ENCODE data around the gene PUM1.
"Not testable (repeated sequence)": the region's sequence is repeated elsewhere in the genome, so short reads cannot be mapped to it uniquely, and the experiment has no call there.

PUM1 gene

GRCh38 chr1:30964706-30965105 lies 100.8 kb downstream of the PUM1 start:
- no peak for DNase-seq (ENCODE audit: low read depth in 2 of 2)

GRCh38 chr1:30962609-30963508 lies 102.7 kb downstream of the PUM1 start:
- DNase-seq (ENCODE audit: low read depth in 2 of 2): no peak

GRCh38 chr1:30957560-30958222 lies 107.8 kb downstream of the PUM1 start:
- no peak for DNase-seq (ENCODE audit: low read depth in 2 of 2)

- DNase-seq (ENCODE audit: low read depth in 2 of 2): no peak
Measured at GRCh38 chr1:30955448-30956015, 110.0 kb downstream of the PUM1 start.

- DNase-seq (ENCODE audit: low read depth in 2 of 2): no peak
Measured at GRCh38 chr1:30953685-30954084, 111.8 kb downstream of the PUM1 start.

- no peak for DNase-seq (ENCODE audit: low read depth in 2 of 2)
Measured at GRCh38 chr1:30952098-30952497, 113.4 kb downstream of the PUM1 start.

GRCh38 chr1:30950700-30951099 lies 114.8 kb downstream of the PUM1 start:
- no peak for DNase-seq (ENCODE audit: low read depth in 2 of 2)

GRCh38 chr1:30950053-30950452 lies 115.5 kb downstream of the PUM1 start:
- DNase-seq (ENCODE audit: low read depth in 2 of 2): no peak

GRCh38 chr1:30949487-30949838 lies 116.1 kb downstream of the PUM1 start:
- not testable (repeated sequence) for DNase-seq (ENCODE audit: low read depth in 2 of 2)

- DNase-seq (ENCODE audit: low read depth in 2 of 2): not testable (repeated sequence)
Measured at GRCh38 chr1:30948813-30949486, 116.6 kb downstream of the PUM1 start.

GRCh38 chr1:30948278-30948677 lies 117.2 kb downstream of the PUM1 start:
- DNase-seq (ENCODE audit: low read depth in 2 of 2): no peak

GRCh38 chr1:30947212-30947611 lies 118.3 kb downstream of the PUM1 start:
- DNase-seq (ENCODE audit: low read depth in 2 of 2): no peak

GRCh38 chr1:30942326-30942963 lies 123.1 kb downstream of the PUM1 start:
- no peak for DNase-seq (ENCODE audit: low read depth in 2 of 2)

- no peak for DNase-seq (ENCODE audit: low read depth in 2 of 2)
Measured at GRCh38 chr1:30940541-30940940, 125.0 kb downstream of the PUM1 start.

- no peak for DNase-seq (ENCODE audit: low read depth in 2 of 2)
Measured at GRCh38 chr1:30936541-30937171, 128.9 kb downstream of the PUM1 start.

- not testable (repeated sequence) for DNase-seq (ENCODE audit: low read depth in 2 of 2)
Measured at GRCh38 chr1:30935758-30936157, 129.8 kb downstream of the PUM1 start.

GRCh38 chr1:30934613-30935012 lies 130.9 kb downstream of the PUM1 start:
- no peak for DNase-seq (ENCODE audit: low read depth in 2 of 2)

GRCh38 chr1:30933874-30934252 lies 131.7 kb downstream of the PUM1 start:
- no peak for DNase-seq (ENCODE audit: low read depth in 2 of 2)

- no peak for DNase-seq (ENCODE audit: low read depth in 2 of 2)
Measured at GRCh38 chr1:30930631-30931173, 134.8 kb downstream of the PUM1 start.

GRCh38 chr1:30929944-30930525 lies 135.5 kb downstream of the PUM1 start:
- no peak for DNase-seq (ENCODE audit: low read depth in 2 of 2)

Measured in stimulated activated CD4-positive, alpha-beta T cell treated with anti-CD3 and anti-CD28 coated beads, Interleukin-1b, Interleukin-23, amount 100 ng/mL, for 1 hour (primary cell).